T1000 (cell line): ENCODE data around the gene NAALADL2.
A peak's percentile ranks its signal among the peaks of the same experiment; 100 is the strongest.

ENCODE experiments used
- DNase-seq: peaks from one replicate; lab custom pipeline; 2025; ENCODE audit warnings: mixed read lengths; lab: John Stamatoyannopoulos, UW

The NAALADL2 gene

DNA sequence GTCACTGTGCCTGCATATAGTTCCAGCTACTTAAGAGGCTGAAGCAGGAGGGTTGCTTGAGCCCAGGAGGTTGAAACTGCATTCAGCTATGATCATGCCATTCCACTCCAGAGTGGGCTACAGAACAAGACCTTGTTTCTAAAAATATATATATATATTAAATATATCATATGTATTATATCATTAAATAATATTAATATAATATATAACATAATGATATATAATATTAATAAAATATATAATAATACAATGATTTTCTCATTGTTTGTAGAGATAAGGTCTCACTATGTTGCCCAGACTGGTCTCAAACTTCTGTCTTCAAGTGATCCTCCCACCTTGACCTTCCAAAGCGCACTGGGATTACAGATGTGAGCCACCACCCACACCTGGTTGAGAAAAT lies 101.8 kb downstream of the NAALADL2 start:
- DNase-seq = no peak

GRCh38 chr3:174973465-174973864 lies 114.3 kb downstream of the NAALADL2 start:
- DNase-seq = no peak

DNA sequence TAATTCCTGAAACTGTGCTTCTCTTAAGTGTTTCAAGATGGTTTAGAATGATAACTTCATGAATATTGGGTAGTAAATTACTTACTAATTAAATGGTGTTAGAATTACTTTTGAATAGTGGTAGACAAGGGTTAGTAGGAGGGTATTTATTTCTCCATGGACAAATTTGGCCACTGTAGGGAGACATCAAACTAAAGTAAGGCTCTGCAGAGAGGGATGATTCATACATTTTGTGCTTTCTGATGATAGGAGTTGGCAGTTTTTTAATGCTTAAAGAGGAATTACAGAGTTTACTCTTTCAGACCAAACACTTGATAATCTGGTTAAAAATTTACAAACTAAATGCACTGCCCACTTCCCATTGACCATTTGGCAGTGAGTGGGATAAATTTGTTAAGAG lies 127.6 kb downstream of the NAALADL2 start:
- DNase-seq = no peak

GRCh38 chr3:175001091-175001490 lies 142.0 kb downstream of the NAALADL2 start:
- no peak for DNase-seq

GRCh38 chr3:175002732-175003143 lies 143.6 kb downstream of the NAALADL2 start:
- DNase-seq = peak; percentile 58

DNA sequence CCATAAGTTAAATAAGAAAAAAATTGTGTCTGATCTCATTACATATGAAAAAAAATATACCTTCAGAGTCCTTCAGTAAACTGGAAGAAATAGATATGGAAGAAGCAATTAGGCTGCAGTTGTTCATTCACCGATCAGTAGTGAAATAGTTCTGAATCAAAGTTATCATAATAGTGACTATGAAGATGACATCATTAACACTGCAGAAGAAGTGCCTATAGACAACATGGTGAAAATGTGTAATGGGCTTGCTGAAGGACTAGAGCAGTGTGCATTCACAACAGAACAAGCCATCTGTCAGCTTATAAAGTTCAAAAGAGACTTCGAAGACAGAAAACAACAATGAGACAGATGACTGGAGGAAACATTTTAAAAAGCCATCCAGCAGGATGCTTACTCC lies 144.5 kb downstream of the NAALADL2 start:
- no peak for DNase-seq

- no peak for DNase-seq
These were observed 146.1 kb downstream of the NAALADL2 start for GRCh38 chr3:175005193-175005592.

- no peak for DNase-seq
These were observed 146.7 kb downstream of the NAALADL2 start for GRCh38 chr3:175005881-175006280.

DNA sequence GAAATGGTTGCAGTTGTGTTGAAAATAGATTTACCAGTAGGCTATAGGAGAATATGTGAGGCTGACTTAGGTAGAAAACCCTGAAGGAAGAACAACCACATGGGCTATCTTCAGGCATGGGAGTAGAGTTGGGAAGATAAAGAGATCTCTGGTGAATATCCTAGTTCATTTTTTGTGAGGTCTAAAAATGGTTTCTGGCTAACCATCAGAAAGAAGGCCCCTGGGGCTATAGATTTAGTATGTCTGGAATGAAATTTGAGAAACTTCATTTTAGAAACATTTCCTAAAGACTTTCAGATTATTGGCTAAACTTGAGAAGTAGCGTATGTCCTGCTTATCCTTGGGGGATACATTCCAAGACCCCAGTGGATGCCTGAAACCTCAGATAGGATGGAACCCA lies 148.2 kb downstream of the NAALADL2 start:
- no peak for DNase-seq

GRCh38 chr3:175009295-175009694 lies 150.2 kb downstream of the NAALADL2 start:
- DNase-seq = no peak

DNA sequence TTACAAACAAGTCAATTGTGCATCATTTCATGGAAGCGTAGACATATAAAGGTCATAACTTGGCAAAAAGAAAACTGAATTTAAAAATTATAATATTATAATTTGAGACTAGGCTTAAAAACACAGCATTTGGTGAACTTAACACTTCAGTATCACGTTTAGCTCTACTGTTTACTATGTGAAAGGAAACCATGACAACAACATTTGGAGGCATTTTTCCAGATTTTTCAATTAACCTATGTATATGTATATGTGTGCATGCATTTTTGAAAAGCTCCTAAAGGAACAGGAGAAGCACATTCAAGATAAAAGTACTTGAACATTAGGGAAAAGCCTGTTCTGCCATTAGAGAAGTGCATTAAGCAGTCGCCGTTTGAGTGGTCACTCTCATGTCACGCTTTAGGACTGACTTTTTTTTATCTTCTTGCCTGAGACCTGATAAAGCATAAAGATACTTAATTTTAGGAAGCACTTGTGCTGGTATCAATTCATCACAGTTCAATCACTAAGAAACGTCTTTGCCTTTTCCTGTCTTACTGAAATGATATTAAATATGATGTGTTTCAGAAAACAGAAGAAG lies 156.0 kb downstream of the NAALADL2 start:
- DNase-seq = no peak

GRCh38 chr3:175018946-175019727 lies 160.0 kb downstream of the NAALADL2 start:
- DNase-seq = no peak

DNA sequence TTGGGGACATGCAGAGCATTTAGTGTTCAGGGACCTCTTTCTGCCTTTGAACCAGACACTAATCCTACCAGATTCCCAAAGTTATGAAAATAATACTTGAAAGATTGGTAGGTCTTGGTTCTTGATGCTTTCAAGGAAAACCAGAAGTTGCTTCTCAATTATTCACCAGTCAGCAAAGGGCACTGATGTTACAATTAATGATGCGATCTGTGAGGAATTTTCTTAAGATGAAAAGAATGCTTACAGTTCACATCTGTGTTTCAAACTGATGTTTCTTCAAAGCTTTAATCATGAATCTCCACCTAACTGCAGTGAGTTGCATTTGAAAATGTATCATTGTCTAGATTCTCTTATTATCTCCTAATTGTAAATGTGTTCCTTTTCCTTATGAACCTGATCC lies 161.0 kb downstream of the NAALADL2 start:
- no peak for DNase-seq

GRCh38 chr3:175029828-175030227 lies 170.7 kb downstream of the NAALADL2 start:
- DNase-seq = no peak

- DNase-seq = no peak
These were observed 180.7 kb downstream of the NAALADL2 start for GRCh38 chr3:175039875-175040274.

GRCh38 chr3:175041369-175041768 lies 182.2 kb downstream of the NAALADL2 start:
- DNase-seq = no peak

- DNase-seq = no peak
These were observed 187.5 kb downstream of the NAALADL2 start for GRCh38 chr3:175046601-175047000.

- no peak for DNase-seq
These were observed 188.7 kb downstream of the NAALADL2 start for GRCh38 chr3:175047786-175048185.

DNA sequence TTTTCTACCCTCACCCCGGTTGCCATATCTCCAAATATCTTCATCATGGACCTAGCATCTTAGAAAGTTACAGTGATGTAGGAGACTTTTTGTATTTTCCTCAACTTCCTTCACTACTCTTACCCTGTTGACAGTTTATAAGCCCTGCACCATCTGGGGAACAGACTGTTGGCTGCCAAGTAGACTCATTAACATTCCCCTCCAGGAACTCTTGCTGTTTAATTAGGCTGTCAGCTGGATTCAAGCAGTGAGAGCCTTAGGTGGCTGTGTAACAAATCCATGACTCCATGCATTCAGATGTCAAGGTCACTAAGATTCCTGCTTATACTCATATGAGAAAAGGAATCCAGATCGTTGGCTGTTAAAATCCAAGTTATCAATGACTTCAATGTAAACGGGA lies 198.3 kb downstream of the NAALADL2 start:
- no peak for DNase-seq

DNA sequence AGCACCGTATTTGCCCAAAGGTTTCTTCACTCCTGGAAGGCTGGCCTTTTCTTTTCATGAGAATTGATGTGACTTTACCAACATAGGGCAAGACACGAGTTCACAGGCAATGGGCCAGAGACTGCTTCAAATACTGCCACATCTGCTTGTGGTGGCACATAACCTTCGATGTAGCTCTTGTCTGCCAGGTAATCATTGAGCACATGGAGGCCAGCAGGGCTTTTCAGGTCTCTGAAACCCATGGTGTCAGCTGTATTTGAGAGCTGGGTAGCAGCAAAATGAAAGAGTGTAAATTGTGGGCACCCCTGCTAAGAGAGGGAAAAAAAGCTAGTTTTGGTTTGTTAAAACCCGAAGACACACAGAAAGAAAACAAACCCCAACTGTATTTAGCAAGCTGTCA lies 200.7 kb downstream of the NAALADL2 start:
- no peak for DNase-seq

DNA sequence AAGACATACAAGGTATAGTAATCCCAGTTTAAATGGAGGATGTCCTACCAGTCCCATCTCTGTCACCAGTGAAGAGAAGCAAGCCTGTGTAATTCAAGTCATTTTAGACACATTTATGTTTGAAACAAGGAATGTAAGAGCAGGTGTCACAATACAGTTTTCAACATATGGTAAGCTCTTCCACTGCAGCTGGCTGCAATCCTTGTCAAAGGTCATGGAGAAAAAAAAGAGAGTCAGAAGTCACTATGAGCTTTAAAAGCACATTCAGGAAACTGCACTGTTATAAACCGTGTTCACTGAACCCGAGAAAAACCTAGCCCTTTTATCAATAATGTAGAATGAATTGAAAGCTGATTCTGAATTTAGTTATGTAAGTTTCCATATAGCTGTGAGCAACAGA lies 206.4 kb downstream of the NAALADL2 start:
- no peak for DNase-seq

DNA sequence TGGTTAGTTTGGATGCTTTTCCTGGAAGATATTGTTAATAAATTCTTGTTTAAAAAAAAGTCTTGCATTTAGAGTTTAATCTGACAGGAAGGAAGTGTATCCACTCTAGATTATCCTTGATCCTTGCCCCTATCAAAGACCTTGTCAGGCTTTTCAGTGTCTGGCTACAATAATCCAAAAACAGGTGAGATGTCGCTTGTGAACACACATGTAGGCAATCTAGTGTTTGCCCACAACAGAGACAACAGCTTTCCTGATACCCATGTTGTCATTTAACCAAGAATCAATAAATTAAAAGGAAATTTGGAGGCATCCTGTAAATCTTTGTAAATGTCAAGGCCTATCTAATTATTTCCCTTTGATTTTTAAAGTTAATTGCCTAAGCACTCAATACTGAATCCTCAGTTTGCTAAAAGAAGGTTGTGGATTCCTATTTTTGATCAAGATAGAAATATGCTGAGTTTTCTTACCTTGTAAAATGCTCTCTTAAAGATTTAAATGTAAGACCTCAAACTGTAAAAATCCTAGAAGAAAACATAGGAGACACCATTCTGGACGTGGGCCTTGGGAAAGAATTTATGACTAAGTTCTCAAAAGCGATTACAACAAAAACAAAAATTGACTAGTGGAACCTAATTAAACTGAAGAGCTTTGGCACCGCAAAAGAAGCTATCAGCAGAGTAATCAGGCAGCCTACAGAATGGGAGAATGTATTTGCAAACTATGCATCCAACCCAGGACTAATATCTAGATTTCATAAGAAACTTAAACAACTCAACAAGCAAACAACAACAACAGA lies 207.7 kb downstream of the NAALADL2 start:
- no peak for DNase-seq

- DNase-seq = no peak
These were observed 209.5 kb downstream of the NAALADL2 start for GRCh38 chr3:175068587-175068986.
